RWPE1 (cell line): ENCODE results near the gene ANKRD40.

Source experiments
- CTCF ChIA-PET: fragments of 350-600 bp; sonication (Branson Sonifier 250); formaldehyde crosslinking; extraction: SDS; loops from one replicate; lab custom pipeline; 2021; lab: Yijun Ruan, JAX
- POLR2A ChIA-PET: fragments of 400-600 bp; formaldehyde crosslinking; extraction: SDS; loops from one replicate; lab custom pipeline; 2020; ENCODE audit warnings: antibody characterized with exemption; ENCODE audit not compliant: low non-redundant PET; lab: Yijun Ruan, JAX
- DNase-seq: peaks from one replicate; pipeline ENCODE4 v3.0.0; 2012; ENCODE audit warnings: low spot score
- H3K27ac ChIP-seq: fragments of 450-650 bp; 2 replicates; pipeline ENCODE4 v1.5.1; 2017
- TF ChIP-seq, protein P1 (sequence below): fragments of 450-650 bp; conservative IDR thresholded peaks from 2 replicates; pipeline ENCODE4 v1.5.1; 2017; ENCODE audit warnings: low read depth, mild to moderate bottlenecking

The ANKRD40 gene

DNA sequence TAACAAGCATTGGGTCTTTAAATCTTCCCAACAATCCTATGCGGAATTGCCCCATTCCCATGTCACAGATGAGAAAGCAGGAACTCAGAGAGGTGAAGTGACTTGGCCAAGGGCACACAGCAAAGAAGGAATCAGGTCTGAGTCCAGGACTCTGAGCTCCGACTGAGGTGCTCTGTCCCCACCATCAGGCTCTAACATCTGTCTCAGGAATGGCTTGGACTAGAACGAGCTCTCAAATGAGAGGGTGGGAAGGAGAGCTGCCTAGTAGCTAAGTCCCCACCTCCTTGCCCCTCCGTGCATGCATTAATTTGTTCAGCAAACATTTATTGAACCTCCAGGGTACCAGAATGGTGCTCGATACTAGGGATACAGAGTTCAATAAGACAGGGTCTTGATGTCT, 46.4 kb downstream of the ANKRD40 start:
- ChIA-PET POLR2A (interaction anchor here (1.2 kb wide), 1 partner anchor 26 kb away, joined by 9 read pairs; no protein-coding TSS in a partner anchor), CTCF (interaction anchor here (1.3 kb wide), 2 partner anchors 30 to 31 kb away, joined by 5 to 7 read pairs; no protein-coding TSS in a partner anchor)
- no peak for DNase-seq
- peak overlapping the region; percentile 85 for H3K27ac ChIP-seq
- TF ChIP-seq, protein P1, sequence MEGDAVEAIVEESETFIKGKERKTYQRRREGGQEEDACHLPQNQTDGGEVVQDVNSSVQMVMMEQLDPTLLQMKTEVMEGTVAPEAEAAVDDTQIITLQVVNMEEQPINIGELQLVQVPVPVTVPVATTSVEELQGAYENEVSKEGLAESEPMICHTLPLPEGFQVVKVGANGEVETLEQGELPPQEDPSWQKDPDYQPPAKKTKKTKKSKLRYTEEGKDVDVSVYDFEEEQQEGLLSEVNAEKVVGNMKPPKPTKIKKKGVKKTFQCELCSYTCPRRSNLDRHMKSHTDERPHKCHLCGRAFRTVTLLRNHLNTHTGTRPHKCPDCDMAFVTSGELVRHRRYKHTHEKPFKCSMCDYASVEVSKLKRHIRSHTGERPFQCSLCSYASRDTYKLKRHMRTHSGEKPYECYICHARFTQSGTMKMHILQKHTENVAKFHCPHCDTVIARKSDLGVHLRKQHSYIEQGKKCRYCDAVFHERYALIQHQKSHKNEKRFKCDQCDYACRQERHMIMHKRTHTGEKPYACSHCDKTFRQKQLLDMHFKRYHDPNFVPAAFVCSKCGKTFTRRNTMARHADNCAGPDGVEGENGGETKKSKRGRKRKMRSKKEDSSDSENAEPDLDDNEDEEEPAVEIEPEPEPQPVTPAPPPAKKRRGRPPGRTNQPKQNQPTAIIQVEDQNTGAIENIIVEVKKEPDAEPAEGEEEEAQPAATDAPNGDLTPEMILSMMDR: no peak

DNA sequence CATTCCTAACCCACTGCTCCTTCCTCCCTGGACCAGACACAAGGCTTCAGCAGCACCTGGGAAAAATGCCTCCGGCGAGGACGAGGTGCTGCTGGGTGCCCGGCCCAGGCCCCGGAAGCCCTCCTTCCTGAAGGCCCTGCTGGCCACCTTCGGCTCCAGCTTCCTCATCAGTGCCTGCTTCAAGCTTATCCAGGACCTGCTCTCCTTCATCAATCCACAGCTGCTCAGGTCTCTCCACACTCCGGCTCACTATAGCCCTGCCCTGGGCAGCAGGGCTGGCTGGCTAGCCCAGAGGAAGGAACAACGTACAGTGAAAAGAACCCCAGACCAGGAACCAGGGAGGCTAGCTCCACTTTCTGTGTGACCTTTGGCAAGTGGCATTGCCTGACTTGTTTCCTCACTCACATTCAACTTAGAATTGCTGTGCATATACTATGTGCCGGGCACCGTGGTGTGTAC, 46.8 kb downstream of the ANKRD40 start:
- ChIA-PET CTCF (interaction anchor here (0.5 to 1.3 kb wide), 2 partner anchors 30 kb away, joined by 3 to 7 read pairs; no protein-coding TSS in a partner anchor), POLR2A (interaction anchor here (0.8 kb wide), 1 partner anchor 22 kb away, joined by 4 read pairs; no protein-coding TSS in a partner anchor)
- H3K27ac ChIP-seq: peak overlapping the region; percentile 85
- no peak for DNase-seq
- TF ChIP-seq, protein P1: no peak

DNA sequence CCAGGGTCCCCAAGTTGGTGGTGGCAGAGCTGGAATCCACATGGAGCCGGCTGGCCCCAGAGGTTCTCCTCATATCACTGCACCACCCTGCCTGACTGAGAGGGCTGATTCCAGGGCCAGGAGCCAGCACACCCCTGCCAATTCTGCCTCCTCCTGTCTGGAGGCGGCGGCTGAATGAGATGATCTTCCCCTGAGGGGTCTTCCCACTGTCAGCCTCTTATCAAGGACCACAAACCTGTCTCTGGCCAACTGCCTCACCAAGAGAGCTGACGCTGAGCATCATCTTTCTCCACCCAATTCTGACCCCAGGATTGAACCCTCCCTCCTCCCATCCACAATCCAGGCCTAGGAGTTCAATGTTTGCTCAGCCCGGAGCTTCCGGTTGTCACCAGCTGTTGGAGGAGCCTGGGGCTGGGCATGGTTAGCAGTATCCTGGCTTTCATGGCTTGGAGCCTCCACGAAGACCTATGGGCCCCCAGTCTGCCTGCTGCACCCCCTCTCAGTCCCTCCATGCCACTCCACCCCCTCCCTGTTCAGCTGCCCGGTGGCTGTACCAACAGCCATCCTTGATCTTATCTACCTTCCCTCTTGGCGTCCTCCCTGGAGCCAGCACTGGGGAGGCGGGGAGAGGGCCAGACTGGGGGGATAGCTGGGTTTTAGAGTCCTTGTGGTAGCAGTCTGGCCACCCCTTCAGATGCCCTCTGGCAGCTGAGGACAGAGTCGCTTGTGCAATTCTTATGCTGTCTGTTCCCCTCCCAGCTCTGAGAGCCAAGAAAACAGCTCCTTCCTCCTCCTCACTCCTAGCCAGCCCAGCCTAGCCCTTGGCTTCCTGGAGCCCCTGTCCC, 47.5 kb downstream of the ANKRD40 start:
- POLR2A ChIA-PET: interaction anchor here (0.8 kb wide), 1 partner anchor 21 kb away, joined by 4 read pairs; no protein-coding TSS in a partner anchor

DNA sequence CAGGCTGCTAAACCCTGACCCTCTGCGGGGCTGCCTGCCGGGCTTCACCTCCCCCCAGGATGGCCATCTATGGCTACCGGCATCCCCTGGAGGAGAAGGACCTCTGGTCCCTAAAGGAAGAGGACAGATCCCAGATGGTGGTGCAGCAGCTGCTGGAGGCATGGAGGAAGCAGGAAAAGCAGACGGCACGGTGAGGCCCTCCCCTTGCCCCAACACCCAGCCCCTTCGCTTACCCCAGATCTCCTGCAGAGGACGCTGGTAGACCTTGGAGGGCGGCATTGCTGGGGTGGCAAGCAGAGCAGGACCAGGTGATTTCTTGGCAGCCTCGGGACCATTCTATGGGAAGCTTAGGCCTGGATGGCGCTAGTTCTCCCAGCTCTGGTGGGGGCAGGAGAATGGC, 48.5 kb downstream of the ANKRD40 start:
- H3K27ac ChIP-seq: peak overlapping the region; percentile 85
- TF ChIP-seq, protein P1: no peak
- ChIA-PET CTCF (no interaction called here), POLR2A (no interaction called here)
- no peak for DNase-seq

More for the DNA sequence above, 47.5 kb downstream of the ANKRD40 start:
- TF ChIP-seq, protein P1: no peak
- CTCF ChIA-PET: interaction anchor here (0.5 kb wide), 1 partner anchor 30 kb away, joined by 3 read pairs; no protein-coding TSS in a partner anchor
- DNase-seq: no peak
- peak overlapping the region; percentile 85 for H3K27ac ChIP-seq

DNA sequence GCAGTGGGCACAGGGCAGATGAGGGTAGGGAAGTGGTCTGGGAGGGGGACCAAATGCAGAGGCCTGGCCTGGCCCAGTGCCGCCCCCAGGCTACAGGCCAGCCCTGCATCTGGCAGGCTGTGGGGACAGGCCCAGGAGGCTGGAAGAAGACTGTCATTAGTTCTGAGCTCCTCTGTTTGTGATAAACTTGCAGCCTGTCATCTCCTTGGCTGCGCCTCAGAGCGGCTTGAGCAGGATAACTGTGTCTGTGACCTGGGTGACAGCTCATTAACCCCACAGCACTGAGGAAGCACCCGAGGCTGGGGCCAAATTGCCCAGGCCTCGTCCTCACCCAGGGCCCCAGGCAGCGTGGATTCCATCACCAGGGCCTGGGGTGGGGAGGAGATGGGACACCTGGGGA, 49.1 kb downstream of the ANKRD40 start:
- TF ChIP-seq, protein P1: no peak
- H3K27ac ChIP-seq: peak overlapping the region; percentile 85
- CTCF ChIA-PET: interaction anchor here (0.6 kb wide), 1 partner anchor 103 kb away, joined by 3 read pairs; no protein-coding TSS in a partner anchor
- DNase-seq: no peak
- POLR2A ChIA-PET: no interaction called here

DNA sequence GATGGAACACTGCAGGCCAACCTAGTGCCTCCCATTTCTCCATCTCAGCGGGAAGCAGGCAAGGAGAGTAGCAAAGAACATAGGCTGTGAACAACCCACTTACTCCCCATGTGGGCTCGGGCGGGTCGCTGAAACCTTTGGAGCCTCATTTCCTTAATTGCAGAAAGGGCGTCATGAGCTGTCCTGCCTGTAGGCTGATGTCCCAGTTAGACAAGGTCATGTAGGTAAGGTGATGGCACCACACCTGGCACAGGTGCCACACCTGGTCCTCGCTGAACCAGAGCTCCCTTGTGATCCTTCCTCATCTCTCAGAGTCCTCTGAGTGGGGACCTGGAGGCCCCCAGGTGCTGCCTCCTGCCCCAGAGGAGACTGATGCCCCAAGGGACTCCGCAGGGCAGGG, 50.1 kb downstream of the ANKRD40 start:
- ChIA-PET CTCF (interaction anchor here (0.6 kb wide), 1 partner anchor 101 kb away, joined by 3 read pairs; no protein-coding TSS in a partner anchor), POLR2A (no interaction called here)
- no peak for DNase-seq
- H3K27ac ChIP-seq: peak overlapping the region; percentile 85
- TF ChIP-seq, protein P1: no peak
